ENCODE measurements around the gene ATF7IP2. TPM values are rescaled to one million over a fixed set of nuclear protein-coding genes. Genes with fewer than 3 reads are reported as not detected.

Gene ATF7IP2
- total RNA-seq, 1 donor from 2014 or later: 16.0 TPM

GRCh38 chr16:10514369-10515055 is 128.7 kb downstream of the ATF7IP2 start:
- Histone ChIP-seq H3K4me1 (peaks cover 14% of the 10 kb centered on the region), H3K27me3 (ENCODE audit: low read depth) (no peaks in the 10 kb centered on the region), H3K27ac (peak overlapping the region; percentile 43), H3K36me3 (peaks cover 22% of the 10 kb centered on the region), H3K4me3 (no peak overlapping the region), H3K9me3 (no peaks in the 10 kb centered on the region)
- intact Hi-C loops (cut with DNase I): loop anchor here (10.0 kb wide), 1 partner anchor 220 kb away; no protein-coding TSS in a partner anchor
- peak; percentile 23 to 60 for ATAC-seq
- TF ChIP-seq CTCF (IDR thresholded peaks at IDR 0.05): peak; percentile 59
- no peak for DNase-seq

GRCh38 chr16:10517868-10518267 is 132.0 kb downstream of the ATF7IP2 start:
- Histone ChIP-seq H3K9me3 (no peaks in the 10 kb centered on the region), H3K4me3 (no peak overlapping the region), H3K4me1 (peaks cover 28% of the 10 kb centered on the region), H3K36me3 (peaks cover 24% of the 10 kb centered on the region), H3K27ac (no peak overlapping the region), H3K27me3 (ENCODE audit: low read depth) (no peaks in the 10 kb centered on the region)
- TF ChIP-seq CTCF (IDR thresholded peaks at IDR 0.05): no peak
- DNase-seq (no peak), ATAC-seq (peak in 1 of 2 donors; percentile 10)
- intact Hi-C loops (cut with DNase I): loop anchor here (10.0 kb wide), 1 partner anchor 217 kb away; no protein-coding TSS in a partner anchor

GRCh38 chr16:10518479-10519041 is 132.7 kb downstream of the ATF7IP2 start:
- H3K4me3 ChIP-seq: no peak overlapping the region
- no peaks in the 10 kb centered on the region for H3K9me3 ChIP-seq
- peaks cover 28% of the 10 kb centered on the region for H3K4me1 ChIP-seq
- intact Hi-C loops (cut with DNase I): loop anchor here (10.0 kb wide), 1 partner anchor 216 kb away; no protein-coding TSS in a partner anchor
- no peak for ATAC-seq
- H3K27me3 ChIP-seq (ENCODE audit: low read depth): no peaks in the 10 kb centered on the region
- TF ChIP-seq CTCF (IDR thresholded peaks at IDR 0.05): no peak
- H3K27ac ChIP-seq: no peak overlapping the region
- H3K36me3 ChIP-seq: peaks cover 22% of the 10 kb centered on the region
- DNase-seq: no peak

GRCh38 chr16:10519297-10519696 is 133.4 kb downstream of the ATF7IP2 start:
- no peak for ATAC-seq
- no peak overlapping the region for H3K4me3 ChIP-seq
- TF ChIP-seq CTCF (IDR thresholded peaks at IDR 0.05): no peak
- H3K9me3 ChIP-seq: no peaks in the 10 kb centered on the region
- DNase-seq: no peak
- H3K36me3 ChIP-seq: peaks cover 26% of the 10 kb centered on the region
- peaks cover 26% of the 10 kb centered on the region for H3K4me1 ChIP-seq
- H3K27me3 ChIP-seq (ENCODE audit: low read depth): no peaks in the 10 kb centered on the region
- H3K27ac ChIP-seq: no peak overlapping the region
- intact Hi-C loops (cut with DNase I): loop anchor here (10.0 kb wide), 1 partner anchor 216 kb away; no protein-coding TSS in a partner anchor

- no peak overlapping the region for H3K4me3 ChIP-seq
- H3K27me3 ChIP-seq (ENCODE audit: low read depth): no peaks in the 10 kb centered on the region
- H3K27ac ChIP-seq: no peak overlapping the region
- H3K9me3 ChIP-seq: no peaks in the 10 kb centered on the region
- ATAC-seq (peak; percentile 12 to 58), DNase-seq (no peak)
- peaks cover 33% of the 10 kb centered on the region for H3K36me3 ChIP-seq
- peaks cover 17% of the 10 kb centered on the region for H3K4me1 ChIP-seq
- intact Hi-C loops (cut with DNase I): loop anchor here (10.0 kb wide), 1 partner anchor 215 kb away; no protein-coding TSS in a partner anchor
- no peak for TF ChIP-seq CTCF (IDR thresholded peaks at IDR 0.05)
Observed at GRCh38 chr16:10519929-10520868, 134.3 kb downstream of the ATF7IP2 start.
